GM12865 (cell line): ENCODE measurements around the gene UBE3B.

Experiments used
- DNase-seq: peaks from one replicate; pipeline ENCODE4 v3.0.0; 2010; ENCODE audit warnings: low read depth
- H3K4me3 ChIP-seq: 2 replicates; pipeline ENCODE4 v1.5.1; 2011; ENCODE audit warnings: mild to moderate bottlenecking, low read depth, low read length, control low read depth
- TF ChIP-seq, protein P1 (sequence below): IDR thresholded peaks from 2 replicates; pipeline ENCODE4 v1.5.1; 2011; ENCODE audit warnings: low read length, control low read depth, low read depth, inconsistent platforms; ENCODE audit not compliant: insufficient read depth; ENCODE audit errors: missing control alignments

Gene UBE3B

DNA sequence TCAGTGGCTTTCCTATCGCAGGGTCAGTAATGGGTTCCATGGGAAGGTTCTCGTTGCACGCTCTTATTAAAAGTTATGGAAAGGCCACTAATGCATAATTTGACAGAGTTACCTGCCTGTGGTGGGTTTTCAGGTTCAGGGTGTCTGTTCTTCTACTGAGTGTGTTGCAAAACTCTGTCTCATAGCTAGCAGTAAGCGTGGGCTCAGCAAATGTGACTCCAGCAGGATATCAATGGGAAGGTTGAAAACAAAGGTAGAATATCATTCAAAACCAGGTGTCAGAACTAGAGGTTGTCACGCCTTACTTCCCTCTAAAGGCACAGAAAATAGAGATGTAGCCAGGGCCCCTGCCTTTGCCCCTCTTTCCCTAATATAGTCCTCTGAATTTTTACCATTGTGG lies 24.9 kb downstream of the UBE3B start:
- H3K4me3 ChIP-seq: no peak overlapping the region
- DNase-seq: no peak
- TF ChIP-seq, protein P1, sequence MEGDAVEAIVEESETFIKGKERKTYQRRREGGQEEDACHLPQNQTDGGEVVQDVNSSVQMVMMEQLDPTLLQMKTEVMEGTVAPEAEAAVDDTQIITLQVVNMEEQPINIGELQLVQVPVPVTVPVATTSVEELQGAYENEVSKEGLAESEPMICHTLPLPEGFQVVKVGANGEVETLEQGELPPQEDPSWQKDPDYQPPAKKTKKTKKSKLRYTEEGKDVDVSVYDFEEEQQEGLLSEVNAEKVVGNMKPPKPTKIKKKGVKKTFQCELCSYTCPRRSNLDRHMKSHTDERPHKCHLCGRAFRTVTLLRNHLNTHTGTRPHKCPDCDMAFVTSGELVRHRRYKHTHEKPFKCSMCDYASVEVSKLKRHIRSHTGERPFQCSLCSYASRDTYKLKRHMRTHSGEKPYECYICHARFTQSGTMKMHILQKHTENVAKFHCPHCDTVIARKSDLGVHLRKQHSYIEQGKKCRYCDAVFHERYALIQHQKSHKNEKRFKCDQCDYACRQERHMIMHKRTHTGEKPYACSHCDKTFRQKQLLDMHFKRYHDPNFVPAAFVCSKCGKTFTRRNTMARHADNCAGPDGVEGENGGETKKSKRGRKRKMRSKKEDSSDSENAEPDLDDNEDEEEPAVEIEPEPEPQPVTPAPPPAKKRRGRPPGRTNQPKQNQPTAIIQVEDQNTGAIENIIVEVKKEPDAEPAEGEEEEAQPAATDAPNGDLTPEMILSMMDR: no peak

DNA sequence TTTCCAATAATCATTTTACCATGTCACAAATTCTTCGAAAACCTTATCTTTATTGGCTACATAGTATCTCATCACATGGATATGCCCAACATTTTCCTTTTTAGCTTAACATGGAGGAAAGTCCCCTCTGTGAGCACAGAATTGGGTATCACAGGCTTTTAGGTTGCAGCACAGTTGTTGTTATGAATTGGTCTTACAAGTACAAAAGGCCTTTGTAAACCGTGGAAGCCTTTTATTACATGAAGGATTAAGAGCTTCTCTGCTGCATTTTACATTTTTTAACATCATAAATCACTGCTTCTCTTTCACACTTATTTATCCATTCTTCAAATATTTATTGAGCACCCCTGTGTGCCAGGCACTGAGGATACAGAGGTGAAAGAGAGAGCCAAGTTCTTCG lies 26.2 kb downstream of the UBE3B start:
- no peak overlapping the region for H3K4me3 ChIP-seq
- DNase-seq: no peak
- TF ChIP-seq, protein P1: no peak

DNA sequence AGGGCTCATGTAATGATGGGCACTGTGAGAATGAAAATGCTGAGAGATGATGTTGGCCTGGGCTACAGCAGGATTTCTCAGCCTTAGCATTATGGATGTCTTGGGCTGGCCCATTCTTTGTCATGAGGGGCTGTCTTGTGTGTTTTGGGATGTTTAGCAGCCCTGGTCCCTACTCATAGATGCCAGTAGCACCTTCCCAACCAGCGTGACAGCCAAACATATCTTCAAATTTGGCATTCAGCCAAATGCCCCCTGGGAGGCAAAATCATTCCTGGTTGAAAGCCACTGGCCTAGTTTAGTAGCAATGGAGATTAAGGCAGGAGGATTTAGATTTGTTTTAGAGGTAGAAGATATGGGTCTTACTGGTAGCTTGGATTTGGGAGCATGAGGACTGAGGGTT lies 26.6 kb downstream of the UBE3B start:
- H3K4me3 ChIP-seq: no peak overlapping the region
- DNase-seq: no peak
- TF ChIP-seq, protein P1: no peak

DNA sequence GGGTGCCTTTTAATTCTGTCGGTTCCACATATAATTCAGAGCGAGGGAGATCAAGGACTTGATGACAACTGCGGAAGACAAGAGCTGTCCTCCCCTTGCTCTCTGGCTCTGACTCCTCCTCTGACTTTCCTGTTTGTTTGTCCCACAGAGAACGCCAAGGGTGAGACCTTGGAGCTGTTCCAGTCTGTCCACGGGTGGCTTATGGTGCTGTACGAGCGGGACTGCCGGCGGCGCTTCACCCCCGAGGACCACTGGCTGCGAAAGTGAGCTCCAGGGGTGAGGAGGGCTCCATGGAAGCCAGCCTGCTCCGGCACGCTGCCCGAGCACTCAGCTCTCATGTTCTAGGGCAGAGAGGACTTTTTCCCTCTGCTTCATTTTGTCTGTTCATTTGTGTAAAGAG lies 32.8 kb downstream of the UBE3B start:
- TF ChIP-seq, protein P1: no peak
- no peak for DNase-seq
- no peak overlapping the region for H3K4me3 ChIP-seq

DNA sequence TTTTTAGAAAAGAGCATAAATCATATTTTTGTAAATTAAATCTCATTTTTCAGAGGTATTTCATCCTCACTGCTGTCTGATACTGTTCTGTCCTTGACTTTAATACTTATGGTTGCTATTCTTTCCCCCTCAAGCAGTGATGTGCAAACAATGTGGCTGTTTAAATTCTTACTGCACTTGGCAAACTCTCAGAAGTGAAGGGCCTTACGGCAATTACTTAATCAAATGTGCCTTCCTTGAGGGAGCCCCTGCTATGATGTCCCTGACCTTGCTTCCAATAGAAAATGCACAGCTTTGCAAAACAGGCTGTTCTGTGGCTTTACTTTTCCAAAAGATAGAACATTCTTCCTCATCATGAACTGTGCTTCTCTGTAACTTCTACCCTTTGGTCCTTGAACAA lies 35.2 kb downstream of the UBE3B start:
- H3K4me3 ChIP-seq: no peak overlapping the region
- DNase-seq: no peak
- TF ChIP-seq, protein P1: no peak

DNA sequence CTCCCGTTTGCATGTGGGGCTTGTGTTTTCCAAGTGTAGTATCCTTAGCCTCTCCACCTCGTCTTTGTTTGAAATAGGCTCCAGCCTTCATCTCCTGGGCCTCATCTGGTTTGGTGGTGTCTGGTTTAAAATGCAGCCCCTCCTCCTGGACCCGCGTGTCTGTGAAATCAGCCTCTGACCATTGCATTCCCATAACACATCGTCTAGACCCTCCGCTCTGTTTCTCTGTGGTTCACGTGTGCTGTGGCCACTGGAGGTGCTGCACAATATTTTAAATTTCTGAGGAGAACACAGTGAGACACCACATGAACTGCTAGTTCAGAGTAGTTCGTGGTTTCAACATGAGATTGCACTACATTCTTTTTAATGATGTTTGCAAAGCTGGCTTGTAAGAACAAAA lies 35.6 kb downstream of the UBE3B start:
- TF ChIP-seq, protein P1: no peak
- DNase-seq: no peak
- no peak overlapping the region for H3K4me3 ChIP-seq

DNA sequence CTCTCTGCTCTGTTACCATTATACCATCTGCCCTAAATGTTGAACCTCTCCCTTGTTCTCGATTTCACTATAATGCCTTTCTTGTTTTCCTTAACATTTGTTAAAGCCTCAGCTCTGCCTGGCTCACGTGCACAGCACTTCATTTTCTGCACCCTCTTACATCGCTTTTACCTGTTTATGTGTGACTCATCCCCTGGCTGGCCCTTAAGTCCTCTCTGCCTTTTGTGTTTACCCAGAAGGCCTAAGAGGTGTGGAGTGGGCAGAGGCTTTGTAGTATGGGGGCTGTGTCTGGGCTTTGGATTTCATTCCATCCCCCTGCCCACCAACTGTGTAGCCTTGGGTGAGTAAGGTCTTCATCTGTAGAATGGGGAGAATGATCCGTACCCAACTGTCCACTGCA lies 36.5 kb downstream of the UBE3B start:
- no peak for DNase-seq
- TF ChIP-seq, protein P1: no peak
- no peak overlapping the region for H3K4me3 ChIP-seq
